Stimulated activated CD8-positive, alpha-beta memory T cell treated with anti-CD3 and anti-CD28 coated beads, Interleukin-2, amount 100 ng/mL, for 48 hours (primary cell): ENCODE measurements around the gene NDUFA3.

Source experiments
- DNase-seq, 2 donors: peaks; one replicate each; pipeline ENCODE4 v3.0.0-alpha.2; 2020; ENCODE audit warnings: low read depth in 2 of 2

Gene NDUFA3

DNA sequence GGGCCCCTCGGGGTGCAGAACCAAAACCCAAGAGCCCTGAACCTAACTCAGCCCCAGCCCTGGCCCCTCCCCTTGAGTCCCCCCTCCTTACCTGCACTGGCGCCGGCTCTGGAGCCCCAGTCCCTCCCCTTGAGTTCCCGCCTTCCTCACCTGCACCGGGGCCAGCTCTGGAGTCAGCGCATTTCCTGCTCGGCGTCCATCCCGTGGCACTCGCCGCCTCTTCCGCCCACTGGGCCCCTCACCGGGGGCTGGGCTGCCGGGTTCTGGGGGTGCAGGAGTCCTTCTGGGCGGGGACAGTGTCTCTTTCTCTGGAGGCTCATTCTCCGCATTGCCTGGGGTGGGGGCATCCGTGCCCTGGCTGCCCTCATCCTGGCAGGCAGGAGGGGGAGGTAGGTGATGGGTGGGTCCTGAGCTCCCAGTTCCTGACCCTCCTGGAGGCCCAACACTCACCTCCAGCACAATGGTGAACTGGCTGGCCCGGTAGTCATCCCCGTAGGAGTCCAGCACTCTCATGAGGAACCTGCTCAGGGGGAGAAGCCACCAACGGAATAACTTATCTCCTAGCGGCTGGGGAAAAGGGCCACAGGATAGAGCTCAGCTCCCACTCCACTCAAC is 5.3 kb downstream of the NDUFA3 start:
- no peak for DNase-seq

DNA sequence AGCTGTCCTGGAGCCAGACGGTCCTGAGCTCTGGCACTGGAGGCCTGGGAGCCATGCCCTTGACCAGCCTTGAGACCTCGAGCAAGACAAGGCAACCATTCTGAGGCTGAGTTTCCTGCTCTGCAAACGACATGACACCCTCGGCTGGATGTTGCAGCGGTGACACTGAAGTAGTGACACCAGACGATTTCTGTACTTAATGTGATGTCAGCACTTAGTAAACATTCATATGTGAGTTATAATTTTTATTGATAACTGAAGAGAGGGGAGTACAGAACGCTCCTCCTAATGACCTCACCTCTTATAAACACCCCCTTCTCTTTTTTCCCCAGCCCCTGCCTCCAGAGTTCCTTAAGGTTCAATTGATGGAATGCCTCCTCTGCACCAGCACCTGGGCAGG is 5.8 kb downstream of the NDUFA3 start:
- no peak for DNase-seq

DNA sequence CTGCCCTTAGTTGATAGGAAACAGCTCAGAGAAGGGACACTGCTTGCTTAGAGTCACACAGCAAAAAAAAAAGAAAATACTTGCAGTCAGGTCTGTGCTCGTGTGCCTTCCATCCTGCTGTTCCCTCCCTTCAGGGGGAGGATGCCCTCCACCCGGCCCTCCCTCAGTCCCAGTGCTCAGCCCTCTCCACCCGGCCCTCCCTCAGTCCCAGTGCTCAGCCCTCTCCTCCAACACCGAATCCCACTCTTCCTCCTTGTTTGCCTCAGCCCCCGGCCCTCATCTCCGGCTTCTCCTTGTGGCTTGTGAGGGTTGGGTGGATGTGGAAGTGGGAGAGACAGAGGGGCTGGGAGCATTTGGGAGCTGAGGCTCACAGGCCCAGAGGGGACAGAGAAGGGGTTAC is 7.0 kb downstream of the NDUFA3 start:
- DNase-seq = no peak

GRCh38 chr19:54114340-54115108 is 11.9 kb downstream of the NDUFA3 start:
- peak; percentile 28 to 43 for DNase-seq

- DNase-seq = peak; percentile 87 to 95
These were observed 12.7 kb downstream of the NDUFA3 start, which contains the start of the genes PRPF31 and TFPT for GRCh38 chr19:54115109-54116063. PRPF31 (plus strand) TSS chr19:54115754; CDS start chr19:54118279, 2,525 bp downstream. TFPT (minus strand) TSS chr19:54115657; CDS start chr19:54115269, 388 bp downstream.

DNA sequence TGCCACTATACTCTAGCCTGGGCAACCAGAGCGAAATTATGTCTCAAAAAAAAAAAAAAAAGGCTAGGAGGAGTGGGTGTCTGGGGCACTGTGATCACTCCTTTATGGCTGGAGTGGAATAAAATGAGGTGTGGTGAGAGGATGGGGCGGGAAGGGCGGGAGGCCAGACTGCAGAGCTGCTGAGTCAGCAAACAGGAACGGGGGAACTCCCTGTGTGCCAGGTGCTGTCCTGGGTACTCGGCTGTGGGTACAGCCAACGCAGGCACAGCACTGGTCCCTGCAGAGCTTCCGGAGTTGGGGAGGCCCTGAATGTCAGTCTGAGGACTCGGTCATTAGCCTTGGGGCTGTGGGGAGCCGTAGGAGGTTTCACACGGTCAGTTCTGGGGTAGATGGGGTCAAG is 18.6 kb downstream of the NDUFA3 start:
- DNase-seq = no peak

- DNase-seq = no peak
These were observed 21.0 kb downstream of the NDUFA3 start for GRCh38 chr19:54123682-54124081.

GRCh38 chr19:54124393-54124792 is 21.7 kb downstream of the NDUFA3 start:
- DNase-seq = no peak

GRCh38 chr19:54125713-54126112 is 23.1 kb downstream of the NDUFA3 start:
- no peak for DNase-seq

DNA sequence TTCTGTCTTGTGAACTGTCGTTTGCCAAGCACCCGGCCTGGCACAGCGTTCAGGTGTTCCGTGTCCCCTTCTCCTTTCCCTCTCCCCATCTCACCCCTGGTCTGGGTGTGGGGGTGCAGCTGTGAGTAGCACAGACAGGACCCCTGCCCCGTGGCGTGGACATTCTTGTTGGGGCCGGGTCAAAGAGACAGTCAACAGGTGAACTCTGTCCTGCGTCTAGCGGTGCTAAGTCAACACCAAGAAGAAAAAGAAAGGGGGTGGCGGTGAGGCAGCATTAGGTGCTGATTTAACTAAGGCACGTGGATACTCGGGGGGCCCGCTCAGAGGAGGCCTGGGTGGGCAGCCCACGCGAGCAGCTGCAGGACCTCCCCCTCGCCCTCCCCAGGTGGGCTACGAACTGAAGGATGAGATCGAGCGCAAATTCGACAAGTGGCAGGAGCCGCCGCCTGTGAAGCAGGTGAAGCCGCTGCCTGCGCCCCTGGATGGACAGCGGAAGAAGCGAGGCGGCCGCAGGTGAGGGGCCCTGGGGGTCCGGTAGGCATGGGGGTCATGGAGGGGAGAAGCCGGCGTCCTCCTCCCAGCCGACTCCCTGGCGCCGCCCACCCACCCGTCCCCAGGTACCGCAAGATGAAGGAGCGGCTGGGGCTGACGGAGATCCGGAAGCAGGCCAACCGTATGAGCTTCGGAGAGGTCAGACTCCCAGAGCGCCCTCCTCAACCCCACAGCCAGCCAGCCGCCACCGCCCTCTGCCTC is 25.2 kb downstream of the NDUFA3 start:
- DNase-seq = no peak

GRCh38 chr19:54128441-54128725 is 25.7 kb downstream of the NDUFA3 start:
- DNase-seq = no peak

GRCh38 chr19:54128796-54129616 is 26.4 kb downstream of the NDUFA3 start:
- no peak for DNase-seq

DNA sequence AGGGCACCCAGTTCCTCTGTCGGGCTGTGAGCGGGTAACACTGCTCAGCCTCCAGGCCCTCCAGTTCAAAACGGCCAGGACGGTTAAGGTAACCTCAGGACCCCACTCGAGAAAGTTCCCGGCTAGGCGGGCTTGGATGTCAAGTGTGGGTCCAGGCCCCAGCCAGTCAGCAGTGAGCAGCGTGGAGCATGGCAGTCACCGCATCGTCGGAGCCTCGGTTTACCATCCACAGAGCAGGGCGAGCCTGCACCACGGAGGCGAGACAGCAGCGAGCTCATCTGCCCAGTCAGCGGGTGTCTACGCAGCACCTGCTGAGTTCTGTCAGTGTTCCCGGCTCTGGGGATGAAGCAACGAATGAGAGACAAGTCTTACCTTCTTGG is 27.0 kb downstream of the NDUFA3 start:
- DNase-seq = no peak

GRCh38 chr19:54133312-54133956 is 30.8 kb downstream of the NDUFA3 start:
- DNase-seq = no peak

GRCh38 chr19:54133957-54134590 is 31.4 kb downstream of the NDUFA3 start:
- no peak for DNase-seq

DNA sequence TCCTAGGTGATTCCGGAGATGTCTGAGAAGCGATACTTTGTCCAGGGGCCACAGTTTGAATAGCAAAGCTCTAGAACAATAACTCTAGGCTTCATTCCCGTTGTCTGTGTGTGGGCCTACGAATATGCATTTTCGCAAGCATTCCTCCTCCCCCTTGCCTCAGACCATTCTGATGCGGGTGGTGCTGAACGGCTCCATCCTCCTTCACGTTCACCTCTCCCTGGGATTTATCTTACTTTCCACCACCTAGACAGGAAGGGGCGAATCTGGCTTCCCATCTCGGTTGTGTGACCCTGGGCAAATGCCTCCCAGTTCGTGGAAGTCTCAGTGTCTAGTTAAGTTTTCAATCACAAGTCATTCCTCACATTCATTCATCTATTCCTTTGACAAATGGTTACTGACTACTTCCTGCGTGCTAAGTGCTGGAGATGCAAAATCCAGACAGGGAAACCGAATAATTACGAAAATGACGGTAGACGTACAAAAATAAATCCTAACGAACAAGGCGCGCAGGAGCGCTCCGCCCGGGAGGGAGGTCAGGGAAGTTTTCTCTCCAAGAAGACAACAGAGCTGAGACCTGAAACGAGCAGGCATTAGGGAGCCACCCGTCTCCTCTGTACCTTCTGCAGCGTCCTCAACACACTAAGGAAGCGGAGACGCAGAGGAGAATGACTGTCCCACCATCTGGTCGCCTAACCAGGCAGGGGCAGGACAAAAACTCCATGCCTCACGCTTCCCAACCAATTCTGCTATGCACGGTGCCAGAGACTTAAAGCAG is 33.6 kb downstream of the NDUFA3 start:
- no peak for DNase-seq

- DNase-seq = peak; percentile 96 to 97
These were observed 34.4 kb downstream of the NDUFA3 start for GRCh38 chr19:54136864-54137698.
